ENCODE measurements around the gene USP6NL.

The USP6NL gene

DNA sequence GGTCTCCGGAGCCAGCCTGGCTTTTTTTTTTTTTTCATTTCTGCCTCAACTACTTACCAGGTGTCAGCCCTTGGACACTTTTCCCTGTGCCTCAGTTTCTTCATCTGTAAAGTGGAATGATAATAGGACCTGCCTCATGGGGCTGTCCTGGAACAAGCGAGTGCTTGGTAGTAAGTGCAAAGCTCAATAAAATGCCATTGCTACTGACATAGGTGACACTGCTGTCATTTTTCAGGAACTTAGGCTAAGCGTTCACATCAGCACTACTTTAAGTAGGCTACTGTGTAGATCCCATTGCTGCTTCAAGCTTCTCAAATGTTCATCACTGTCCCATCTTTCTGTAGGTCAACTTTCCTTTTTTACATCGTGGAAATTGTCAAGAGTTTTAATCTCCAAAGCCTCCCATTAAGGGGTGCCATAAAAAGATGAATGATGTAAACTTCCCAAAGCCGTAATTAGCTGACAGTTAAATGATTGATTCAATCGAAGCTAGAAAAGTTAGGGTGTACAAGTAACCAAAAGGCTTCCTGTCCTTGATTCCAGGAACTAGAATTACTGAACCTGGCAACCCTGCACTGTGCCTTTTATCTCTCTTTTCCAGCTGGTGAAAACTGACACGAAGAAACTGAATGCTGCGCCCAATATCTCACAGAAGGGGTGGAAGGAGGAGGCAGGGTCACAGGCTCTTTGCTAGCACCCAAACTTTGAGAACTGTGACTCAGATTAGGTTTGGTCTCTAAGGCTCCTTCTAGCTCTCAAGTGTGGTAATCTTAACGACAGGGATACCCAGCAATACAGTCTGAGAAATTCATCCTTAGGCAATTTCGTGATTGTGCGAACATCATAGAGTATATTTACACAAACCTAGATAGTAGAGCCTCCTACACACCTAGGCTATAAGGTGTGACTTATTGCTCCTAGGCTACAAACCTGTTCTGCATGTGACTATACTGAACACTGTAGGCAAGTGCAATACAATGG, 861 bp upstream of the USP6NL start:
- TF ChIP-seq SIN3A (IDR thresholded peaks at IDR 0.05; ENCODE audit: borderline replicate concordance, insufficient read depth, low read length) (no peak), TAF1 (IDR thresholded peaks at IDR 0.05; ENCODE audit: borderline replicate concordance, insufficient read depth, low read length) (no peak), POLR2AphosphoS5 (IDR thresholded peaks at IDR 0.05; ENCODE audit: low read depth, low read length) (no peak), FOXP2 (optimal IDR thresholded peaks at IDR 0.05; ENCODE audit: borderline replicate concordance, extremely low read depth, extremely low read length, insufficient read depth) (no peak)
- TF ChIP-seq, protein P1, sequence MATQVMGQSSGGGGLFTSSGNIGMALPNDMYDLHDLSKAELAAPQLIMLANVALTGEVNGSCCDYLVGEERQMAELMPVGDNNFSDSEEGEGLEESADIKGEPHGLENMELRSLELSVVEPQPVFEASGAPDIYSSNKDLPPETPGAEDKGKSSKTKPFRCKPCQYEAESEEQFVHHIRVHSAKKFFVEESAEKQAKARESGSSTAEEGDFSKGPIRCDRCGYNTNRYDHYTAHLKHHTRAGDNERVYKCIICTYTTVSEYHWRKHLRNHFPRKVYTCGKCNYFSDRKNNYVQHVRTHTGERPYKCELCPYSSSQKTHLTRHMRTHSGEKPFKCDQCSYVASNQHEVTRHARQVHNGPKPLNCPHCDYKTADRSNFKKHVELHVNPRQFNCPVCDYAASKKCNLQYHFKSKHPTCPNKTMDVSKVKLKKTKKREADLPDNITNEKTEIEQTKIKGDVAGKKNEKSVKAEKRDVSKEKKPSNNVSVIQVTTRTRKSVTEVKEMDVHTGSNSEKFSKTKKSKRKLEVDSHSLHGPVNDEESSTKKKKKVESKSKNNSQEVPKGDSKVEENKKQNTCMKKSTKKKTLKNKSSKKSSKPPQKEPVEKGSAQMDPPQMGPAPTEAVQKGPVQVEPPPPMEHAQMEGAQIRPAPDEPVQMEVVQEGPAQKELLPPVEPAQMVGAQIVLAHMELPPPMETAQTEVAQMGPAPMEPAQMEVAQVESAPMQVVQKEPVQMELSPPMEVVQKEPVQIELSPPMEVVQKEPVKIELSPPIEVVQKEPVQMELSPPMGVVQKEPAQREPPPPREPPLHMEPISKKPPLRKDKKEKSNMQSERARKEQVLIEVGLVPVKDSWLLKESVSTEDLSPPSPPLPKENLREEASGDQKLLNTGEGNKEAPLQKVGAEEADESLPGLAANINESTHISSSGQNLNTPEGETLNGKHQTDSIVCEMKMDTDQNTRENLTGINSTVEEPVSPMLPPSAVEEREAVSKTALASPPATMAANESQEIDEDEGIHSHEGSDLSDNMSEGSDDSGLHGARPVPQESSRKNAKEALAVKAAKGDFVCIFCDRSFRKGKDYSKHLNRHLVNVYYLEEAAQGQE (IDR thresholded peaks at IDR 0.05; ENCODE audit: insufficient read depth in 1 of 2, low read depth in 2 of 2, low read length in 2 of 2) = no peak

DNA sequence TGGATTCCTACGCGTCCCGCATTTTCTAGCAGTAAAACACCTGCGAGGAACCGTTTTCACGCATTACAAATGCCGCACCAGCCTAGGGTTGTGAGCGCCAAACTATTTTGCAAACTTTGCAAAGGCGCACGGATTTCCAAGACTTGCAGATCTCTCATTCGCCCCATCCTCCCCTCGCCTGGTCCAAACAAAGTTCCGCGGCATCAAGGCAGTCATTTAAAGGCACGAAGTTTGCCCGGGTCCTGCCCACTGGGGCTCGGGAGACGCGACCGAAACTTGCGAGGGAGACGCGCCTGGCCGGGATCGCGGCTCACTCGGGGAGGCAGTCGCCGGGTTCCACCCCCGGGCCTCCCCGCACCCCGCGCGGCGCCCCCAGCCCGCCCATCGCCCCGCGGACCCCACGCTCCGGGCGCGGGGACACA, 613 bp downstream of the USP6NL start:
- TF ChIP-seq POLR2AphosphoS5 (IDR thresholded peaks at IDR 0.05; ENCODE audit: low read depth, low read length) (no peak), TAF1 (IDR thresholded peaks at IDR 0.05; ENCODE audit: borderline replicate concordance, insufficient read depth, low read length) (no peak), FOXP2 (optimal IDR thresholded peaks at IDR 0.05; ENCODE audit: borderline replicate concordance, extremely low read depth, extremely low read length, insufficient read depth) (no peak), SIN3A (IDR thresholded peaks at IDR 0.05; ENCODE audit: borderline replicate concordance, insufficient read depth, low read length) (no peak)
- TF ChIP-seq, protein P1 (IDR thresholded peaks at IDR 0.05; ENCODE audit: insufficient read depth in 1 of 2, low read depth in 2 of 2, low read length in 2 of 2) = no peak; a peak in 1 of 4 replicates

DNA sequence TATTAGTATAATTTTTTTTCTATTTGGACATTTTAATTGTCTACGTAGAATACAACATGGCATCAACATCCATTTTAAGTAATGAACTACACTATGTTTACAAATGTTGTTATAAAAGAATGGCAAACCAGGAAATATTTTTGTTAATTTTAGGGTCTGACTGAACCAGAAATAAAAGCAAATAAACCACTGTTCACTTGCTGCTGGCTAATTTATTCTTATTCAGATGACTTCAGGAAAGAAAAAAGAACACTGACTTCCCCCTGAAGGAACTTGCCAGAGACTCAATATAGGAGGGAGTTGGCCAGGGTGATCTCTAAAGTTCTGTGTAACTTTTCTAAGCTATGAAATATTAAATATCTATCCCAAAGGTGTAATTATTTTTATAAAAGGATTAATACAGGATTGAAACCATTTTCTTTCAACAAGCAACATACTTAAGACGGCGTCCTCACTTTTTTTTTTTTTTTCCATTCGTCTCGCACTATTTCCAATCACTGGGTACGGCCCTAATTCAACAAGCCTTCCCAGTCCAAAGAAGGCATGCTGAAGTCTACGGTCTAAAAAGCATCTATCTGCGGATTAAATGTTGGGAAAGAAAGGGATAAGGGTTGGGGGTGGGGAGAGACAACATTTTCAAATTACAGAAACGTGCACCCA, 1.2 kb downstream of the USP6NL start:
- TF ChIP-seq TAF1 (IDR thresholded peaks at IDR 0.05; ENCODE audit: borderline replicate concordance, insufficient read depth, low read length) (0 out of 2 replicates have a peak, but pooled peaks have one; percentile 22), POLR2AphosphoS5 (IDR thresholded peaks at IDR 0.05; ENCODE audit: low read depth, low read length) (no peak), FOXP2 (optimal IDR thresholded peaks at IDR 0.05; ENCODE audit: borderline replicate concordance, extremely low read depth, extremely low read length, insufficient read depth) (no peak), SIN3A (IDR thresholded peaks at IDR 0.05; ENCODE audit: borderline replicate concordance, insufficient read depth, low read length) (peak; percentile 32; the same call in 1 of the 2 replicates)
- TF ChIP-seq, protein P1 (IDR thresholded peaks at IDR 0.05; ENCODE audit: insufficient read depth in 1 of 2, low read depth in 2 of 2, low read length in 2 of 2) = no peak

DNA sequence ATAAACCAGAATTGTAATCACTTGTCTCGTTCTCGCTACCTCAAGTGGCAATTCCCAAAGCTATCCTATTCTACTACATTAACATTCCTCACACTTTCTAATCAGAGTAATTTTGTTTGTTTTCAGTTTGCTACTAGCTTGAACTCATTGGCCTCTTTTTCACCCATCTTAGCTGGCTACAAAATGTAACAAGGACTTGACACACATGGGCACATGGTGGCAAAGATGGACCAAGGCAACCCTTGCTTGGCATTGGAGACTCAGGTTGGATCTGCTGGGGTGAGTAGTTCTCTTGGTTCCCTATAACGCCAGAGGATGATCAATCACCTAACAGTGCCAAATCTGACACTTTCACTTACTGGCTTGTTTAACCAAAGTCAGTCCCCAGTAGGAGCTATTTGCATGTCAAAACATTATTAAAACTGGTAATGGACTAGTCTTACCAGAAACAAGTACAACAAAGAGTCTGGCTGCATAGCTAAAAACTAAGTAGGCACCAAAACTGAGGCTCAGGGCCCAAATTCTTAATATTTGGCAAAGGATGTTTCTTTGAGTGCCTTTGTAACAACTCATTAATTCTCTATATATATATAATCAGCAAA, 1.9 kb downstream of the USP6NL start:
- no peak for TF ChIP-seq POLR2AphosphoS5 (IDR thresholded peaks at IDR 0.05; ENCODE audit: low read depth, low read length)
- TF ChIP-seq, protein P1 (IDR thresholded peaks at IDR 0.05; ENCODE audit: insufficient read depth in 1 of 2, low read depth in 2 of 2, low read length in 2 of 2) = no peak
- TF ChIP-seq SIN3A (IDR thresholded peaks at IDR 0.05; ENCODE audit: borderline replicate concordance, insufficient read depth, low read length) = no peak
- TF ChIP-seq TAF1 (IDR thresholded peaks at IDR 0.05; ENCODE audit: borderline replicate concordance, insufficient read depth, low read length) = no peak
- TF ChIP-seq FOXP2 (optimal IDR thresholded peaks at IDR 0.05; ENCODE audit: borderline replicate concordance, extremely low read depth, extremely low read length, insufficient read depth) = no peak

Measured in PFSK-1 (cell line).